ENCODE data around the gene ZFP62.
"Not testable (repeated sequence)": the region's sequence is repeated elsewhere in the genome, so short reads cannot be mapped to it uniquely, and the experiment has no call there.

ZFP62 gene

DNA sequence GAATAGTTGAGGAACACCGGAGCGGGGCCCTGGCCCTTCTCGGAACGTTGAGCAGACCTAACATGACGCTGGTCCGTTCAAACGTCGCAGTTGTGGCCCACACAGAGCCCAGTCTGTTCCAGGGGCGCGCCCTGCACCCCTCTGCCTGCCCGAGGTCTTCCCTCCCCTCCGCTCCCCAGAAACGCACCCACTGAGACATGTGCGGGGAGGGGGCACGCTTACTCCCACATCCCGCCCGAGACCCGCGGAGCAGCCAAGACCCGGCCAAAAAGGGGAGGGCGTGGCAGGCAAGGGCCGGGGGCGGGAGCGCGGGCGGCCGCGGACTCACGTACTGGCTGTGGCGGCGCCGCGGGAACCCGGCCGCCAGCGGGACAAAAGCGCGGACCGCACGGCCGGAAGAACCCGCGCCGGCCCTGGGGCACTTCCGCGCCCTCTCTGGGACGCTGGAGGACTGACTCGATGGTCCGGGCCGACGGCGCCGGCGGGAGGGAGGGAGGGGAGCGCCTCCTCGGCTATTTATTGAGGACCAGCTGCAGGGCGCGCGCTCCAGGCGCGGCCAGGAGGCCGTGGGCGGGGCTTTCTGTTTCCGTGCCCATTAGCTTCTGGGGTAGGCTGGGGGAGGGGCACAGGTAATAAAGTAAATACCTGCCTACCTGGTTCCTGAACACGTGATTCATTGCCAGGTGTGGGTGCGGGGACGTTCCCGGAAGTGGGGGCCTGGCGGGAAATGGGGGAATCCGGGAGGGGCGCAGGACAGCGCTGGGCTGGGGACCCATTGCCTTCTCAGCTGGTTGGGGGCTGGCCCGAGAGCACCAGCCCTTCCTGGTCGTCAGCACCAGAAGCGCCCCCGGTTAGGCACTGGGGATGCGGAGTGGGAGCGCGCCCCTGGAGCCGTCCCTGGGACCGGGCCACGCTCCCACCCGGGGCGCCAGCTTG, at the start of gene ZFP62:
ZFP62 (minus strand) TSS at position 390 of the 936 bp plus-strand sequence; CDS start at position 333, 57 bp downstream.
- peak; percentile 93 for DNase-seq (ENCODE audit: low spot score)

- no peak for DNase-seq (ENCODE audit: low spot score)
Observed at GRCh38 chr5:180910735-180911134, 49.7 kb upstream of the ZFP62 start.

GRCh38 chr5:180910182-180910581, 49.1 kb upstream of the ZFP62 start:
- DNase-seq (ENCODE audit: low spot score): no peak

- no peak for DNase-seq (ENCODE audit: low spot score)
Observed at GRCh38 chr5:180909782-180910181, 48.7 kb upstream of the ZFP62 start.

DNA sequence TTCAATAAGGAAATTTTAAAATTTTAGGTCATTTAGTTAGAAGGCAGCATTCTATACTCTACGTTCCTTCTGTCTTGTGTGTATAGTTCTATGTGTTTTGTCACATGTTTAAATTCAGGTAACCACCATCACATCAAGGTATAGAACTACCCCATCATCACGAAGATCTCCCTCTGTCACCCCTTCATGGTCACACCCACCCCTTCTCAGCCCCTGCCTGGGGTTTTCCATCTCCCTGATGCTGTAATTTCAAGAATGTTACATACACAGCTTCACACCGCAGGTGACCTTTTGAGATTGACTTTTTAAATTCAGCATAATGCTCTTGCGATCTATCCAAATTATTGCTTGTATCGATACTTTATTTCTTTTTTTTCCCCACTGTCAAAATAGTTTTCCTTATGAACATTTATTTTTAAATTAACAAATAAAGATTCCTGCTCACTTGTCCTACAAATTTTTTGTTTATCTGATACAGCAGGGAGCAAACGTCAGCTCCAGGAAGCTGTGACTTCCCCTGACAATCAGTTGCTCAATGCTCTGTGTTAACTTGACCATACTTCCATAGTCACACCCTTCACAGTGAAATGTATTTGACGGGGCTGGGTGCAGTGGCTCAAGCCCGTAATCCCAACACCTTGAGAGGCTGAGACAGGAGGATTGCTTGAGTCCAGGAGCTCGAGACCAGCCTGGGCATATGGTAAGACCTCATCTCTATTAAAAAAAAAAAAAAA, 48.1 kb upstream of the ZFP62 start:
- no peak for DNase-seq (ENCODE audit: low spot score)

DNA sequence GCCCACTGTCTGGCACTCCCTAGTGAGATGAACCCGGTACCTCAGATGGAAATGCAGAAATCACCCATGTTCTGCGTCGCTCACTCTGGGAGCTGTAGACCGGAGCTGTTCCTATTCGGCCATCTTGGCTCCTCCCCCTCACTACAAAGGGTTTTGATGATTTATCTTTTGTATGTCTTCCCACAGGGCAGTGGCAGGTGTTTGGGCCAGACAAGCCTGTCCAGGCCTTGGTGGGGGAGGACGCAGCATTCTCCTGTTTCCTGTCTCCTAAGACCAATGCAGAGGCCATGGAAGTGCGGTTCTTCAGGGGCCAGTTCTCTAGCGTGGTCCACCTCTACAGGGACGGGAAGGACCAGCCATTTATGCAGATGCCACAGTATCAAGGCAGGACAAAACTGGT, 47.3 kb upstream of the ZFP62 start:
- no peak for DNase-seq (ENCODE audit: low spot score)

- no peak for DNase-seq (ENCODE audit: low spot score)
Observed at GRCh38 chr5:180901319-180902009, 40.4 kb upstream of the ZFP62 start.

DNA sequence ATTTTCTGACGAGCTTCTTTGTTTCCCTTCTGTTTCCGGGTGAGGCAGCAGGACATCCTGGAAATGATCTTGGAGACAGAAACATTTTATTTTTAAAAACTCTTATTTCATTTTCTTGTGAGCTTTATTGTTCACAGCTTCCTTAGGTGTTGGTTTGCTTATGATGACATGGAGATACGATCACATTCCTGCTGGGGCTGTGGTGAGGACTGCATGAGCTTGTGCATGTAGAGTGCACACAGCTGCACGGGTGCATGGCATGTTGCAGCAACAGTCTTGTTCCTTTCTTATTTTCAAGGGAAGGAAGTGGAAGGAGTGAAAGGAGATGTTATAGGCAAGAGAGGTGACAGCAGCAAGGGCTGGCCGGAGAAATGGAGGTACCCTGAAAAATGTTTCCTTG, 39.1 kb upstream of the ZFP62 start:
- DNase-seq (ENCODE audit: low spot score): no peak

DNA sequence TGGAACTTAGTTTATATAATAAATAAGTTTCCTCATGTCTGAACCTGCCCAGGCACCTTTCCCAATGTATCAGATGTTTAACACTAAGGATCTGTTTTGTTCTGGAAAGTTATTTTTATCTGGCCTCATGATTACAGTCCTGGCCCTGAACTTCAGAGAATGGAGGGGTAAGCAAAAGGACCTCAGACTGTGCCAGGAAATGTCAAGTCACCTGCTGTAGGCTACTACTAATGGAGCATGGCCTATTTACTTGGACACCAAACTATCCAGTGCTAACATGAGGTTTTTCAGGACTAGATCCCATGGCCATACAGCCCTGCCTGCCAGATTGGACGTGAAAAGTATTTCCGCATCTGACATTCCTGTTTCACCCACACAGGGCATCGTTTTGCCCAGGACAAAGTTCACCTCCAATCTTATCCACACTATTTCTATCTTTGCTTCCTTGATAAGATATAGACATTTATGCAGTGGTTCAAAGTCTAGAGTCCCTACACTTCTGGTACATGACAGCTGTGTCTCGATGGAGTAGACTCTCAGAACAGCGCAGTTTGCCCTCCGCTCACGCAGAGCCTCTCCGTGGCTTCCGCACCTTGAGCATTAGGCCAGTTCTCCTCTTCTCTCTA, 37.7 kb upstream of the ZFP62 start, which contains the start of gene BTNL8:
BTNL8 (plus strand) TSS at position 539 of the 626 bp plus-strand sequence. CDS start 152 bp downstream, outside the sequence.
- no peak for DNase-seq (ENCODE audit: low spot score)

GRCh38 chr5:180895330-180895729, 34.3 kb upstream of the ZFP62 start:
- DNase-seq (ENCODE audit: low spot score): not testable (repeated sequence)

GRCh38 chr5:180889381-180889780, 28.3 kb upstream of the ZFP62 start:
- no peak for DNase-seq (ENCODE audit: low spot score)

DNA sequence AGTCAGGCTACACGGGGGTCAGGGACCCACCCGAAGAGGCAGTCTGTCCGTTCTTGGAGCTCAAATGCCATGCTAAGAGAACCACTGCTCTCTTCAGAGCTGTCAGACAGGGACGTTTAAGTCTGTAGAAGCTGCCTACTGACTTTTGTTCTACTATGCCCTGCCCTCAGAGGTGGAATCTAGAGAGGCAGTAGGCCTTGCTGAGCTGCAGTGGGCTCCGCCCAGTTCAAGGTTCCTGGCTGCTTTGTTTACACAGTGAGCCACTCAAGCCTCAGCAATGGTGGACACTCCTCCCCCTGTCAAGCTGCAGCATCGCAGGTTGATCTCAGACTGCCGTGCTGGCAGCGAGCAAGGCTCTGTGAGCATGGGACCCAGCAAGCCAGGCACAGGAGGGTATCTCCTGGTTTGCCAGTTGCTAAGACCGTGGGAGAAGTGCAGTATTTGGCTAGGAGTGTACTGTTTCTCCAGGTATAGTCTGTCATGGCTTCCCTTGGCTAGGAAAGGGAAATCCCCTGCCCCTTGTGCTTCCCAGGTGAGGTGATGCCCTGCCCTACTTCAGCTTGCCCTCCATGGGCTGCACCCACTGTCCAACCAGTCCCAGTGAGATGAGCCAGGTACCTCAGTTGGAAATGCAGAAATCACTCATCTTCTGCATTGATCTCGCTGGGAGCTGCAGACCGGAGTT, 24.9 kb upstream of the ZFP62 start:
- not testable (repeated sequence) for DNase-seq (ENCODE audit: low spot score)

DNA sequence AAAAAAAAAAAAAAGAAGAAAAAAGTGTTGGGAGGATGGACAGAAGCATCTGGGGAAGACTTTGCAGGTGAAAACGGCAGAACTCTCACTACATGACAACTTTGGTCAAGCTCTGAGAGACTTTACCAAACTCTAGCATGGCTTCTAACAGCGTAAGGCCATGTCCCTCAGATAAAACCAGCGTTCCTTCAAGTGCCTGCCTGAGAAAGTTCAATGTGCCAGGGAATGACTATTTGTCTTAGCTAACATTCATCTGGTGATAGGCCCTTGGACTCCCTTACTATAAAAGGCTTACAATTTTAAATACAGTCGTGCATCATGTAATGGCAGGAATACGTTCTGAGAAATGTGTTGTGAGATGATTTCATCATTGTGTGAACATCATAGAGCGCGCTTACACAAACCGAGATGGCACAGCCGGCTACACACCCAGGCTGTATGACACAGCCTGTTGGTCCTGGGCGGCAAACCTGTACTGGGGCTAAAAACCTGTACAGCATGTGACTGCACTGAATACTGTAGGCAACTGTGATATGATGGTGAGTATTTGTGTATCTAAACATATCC, 14.9 kb upstream of the ZFP62 start:
- DNase-seq (ENCODE audit: low spot score): no peak

DNA sequence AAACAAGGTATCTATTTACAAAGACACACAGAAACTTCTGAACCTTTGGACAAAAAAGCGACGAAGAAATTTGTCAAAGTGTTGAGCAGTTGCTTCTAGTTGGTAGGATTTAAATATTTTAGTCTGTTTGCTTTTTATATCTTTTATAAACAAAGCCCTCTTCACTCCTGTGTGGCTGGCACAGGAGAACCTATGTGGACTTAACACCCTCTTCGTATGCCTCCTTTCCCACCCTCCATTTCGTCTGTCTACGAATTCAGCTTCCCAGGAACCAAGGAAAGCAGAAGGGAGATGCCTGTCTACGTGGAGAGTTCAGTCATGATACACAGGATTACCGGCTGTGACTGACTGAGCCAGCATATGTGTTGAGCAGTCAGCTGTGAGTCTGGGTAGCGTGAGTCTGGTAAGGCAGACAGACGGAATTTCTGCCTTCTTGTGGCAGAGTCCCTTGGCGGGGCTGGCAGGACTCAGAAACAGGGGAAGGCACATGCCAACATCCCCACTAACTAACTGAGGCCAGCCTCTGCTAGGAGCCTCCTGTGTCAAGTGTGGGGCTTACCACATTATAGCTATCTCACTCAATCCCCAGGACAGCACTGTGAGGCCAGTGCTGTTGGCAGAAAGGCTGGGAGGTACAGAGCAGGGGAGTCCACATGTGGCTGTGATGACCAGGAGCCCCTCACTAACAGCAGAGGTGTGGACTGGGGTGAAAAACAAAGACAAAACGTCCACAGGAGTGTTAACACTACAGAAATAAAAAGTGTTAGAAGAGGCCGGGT, 13.9 kb upstream of the ZFP62 start:
- no peak for DNase-seq (ENCODE audit: low spot score)

- no peak for DNase-seq (ENCODE audit: low spot score)
Observed at GRCh38 chr5:180873615-180874520, 12.8 kb upstream of the ZFP62 start.

DNA sequence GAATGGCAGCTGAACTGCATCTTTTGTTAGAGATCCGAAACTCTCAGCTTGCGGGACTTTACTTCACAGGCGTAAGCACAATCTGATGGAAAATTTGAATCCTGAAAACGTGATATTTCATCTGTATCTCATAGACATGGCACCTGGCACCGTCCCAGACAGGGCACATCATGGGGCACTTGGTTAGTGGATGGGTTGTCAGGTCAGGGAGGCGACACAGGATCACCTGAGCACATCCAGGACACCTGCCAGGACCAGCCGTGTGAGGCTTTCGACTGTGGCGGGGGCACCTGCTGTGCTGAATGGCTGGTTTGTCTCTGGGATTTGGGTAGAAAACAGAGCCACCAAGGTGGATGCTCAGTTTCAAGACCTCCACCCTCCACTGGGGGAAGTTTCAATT, 11.3 kb upstream of the ZFP62 start:
- no peak for DNase-seq (ENCODE audit: low spot score)

GRCh38 chr5:180870276-180871068, 9.4 kb upstream of the ZFP62 start:
- DNase-seq (ENCODE audit: low spot score): no peak

DNA sequence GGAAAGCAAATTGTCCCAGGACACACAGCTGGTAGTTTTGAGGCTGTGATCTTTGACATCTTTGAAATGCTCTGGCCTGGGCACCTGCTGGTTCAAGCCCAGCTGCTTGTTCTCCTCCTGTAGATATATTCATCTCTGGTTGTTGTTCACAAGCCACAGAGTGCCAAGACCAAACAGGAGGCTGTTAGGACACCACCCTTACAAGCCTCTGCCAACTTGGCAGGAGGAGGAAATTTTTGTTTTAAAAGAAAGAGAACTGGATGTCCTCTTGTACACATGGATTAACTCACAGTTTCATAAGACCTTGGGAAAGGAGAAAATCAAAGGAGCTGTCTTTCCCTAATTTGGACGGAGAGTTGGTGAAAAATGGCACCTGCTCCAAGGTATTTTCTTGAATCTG, 8.5 kb upstream of the ZFP62 start:
- no peak for DNase-seq (ENCODE audit: low spot score)
